ENCODE data around the gene ITGB4.

Gene ITGB4

GRCh38 chr17:75697651-75698291 lies 23.5 kb upstream of the ITGB4 start:
- no peak for DNase-seq (ENCODE audit: low spot score)

DNA sequence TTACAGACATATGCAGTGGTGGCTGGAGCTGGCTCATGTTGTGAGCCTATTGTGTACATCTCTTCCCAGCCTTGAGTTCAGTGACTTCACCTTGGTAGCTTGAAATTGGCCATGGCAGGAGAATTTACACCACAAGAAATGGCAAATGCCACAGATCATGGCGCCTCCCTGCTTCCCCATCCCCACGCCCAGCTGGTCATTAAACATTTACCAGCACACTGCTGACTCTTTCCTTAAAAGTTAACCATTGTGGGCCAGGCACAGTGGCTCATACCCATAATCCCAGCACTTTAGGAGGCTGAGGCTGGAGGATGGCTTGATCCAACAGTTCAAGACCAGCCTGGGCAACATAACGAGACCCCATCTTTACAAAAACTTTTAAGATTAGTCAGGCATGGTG lies 22.6 kb upstream of the ITGB4 start:
- DNase-seq (ENCODE audit: low spot score) = no peak

GRCh38 chr17:75701288-75701687 lies 20.0 kb upstream of the ITGB4 start:
- no peak for DNase-seq (ENCODE audit: low spot score)

DNA sequence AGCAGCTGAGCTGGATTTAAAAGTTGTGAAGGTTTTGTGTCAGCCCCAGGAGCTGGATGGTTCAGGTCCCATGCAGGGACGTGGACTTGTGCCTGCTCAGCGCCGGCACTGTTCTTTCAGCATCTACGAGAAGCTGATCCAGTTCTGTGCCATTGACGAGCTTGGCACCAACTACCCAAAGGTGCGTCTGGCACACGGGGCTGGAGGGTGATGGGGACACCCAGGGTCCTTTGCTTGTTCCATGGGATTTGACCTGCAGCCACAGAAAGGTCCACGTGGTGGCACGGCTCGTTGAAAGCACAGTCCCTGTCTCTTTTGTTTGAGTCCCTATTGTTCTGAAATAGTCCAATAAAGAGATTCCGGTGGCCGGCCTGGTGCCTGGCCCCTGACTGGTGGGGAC lies 18.1 kb upstream of the ITGB4 start:
- DNase-seq (ENCODE audit: low spot score) = no peak

DNA sequence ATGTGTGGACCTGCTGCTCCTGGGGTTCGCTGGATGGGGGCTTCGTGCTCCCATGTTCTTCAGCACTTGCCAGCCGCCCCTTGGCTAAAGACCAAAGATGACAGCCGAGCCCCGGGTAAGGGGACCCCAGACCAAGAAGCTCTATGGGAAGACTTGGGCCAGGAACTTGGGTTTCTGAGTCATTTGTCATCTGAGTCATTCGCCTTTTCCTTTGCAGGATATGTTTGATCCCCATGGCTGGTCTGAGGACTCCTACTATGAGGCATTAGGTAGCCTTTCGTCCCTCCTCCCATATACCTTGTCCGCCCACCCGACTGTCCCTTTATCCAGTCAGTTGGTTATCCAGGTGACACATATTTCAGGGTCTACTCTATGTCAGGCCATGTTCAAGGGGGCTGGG lies 17.7 kb upstream of the ITGB4 start:
- no peak for DNase-seq (ENCODE audit: low spot score)

- DNase-seq (ENCODE audit: low spot score) = no peak
Observed at GRCh38 chr17:75704963-75705875, 16.0 kb upstream of the ITGB4 start.

DNA sequence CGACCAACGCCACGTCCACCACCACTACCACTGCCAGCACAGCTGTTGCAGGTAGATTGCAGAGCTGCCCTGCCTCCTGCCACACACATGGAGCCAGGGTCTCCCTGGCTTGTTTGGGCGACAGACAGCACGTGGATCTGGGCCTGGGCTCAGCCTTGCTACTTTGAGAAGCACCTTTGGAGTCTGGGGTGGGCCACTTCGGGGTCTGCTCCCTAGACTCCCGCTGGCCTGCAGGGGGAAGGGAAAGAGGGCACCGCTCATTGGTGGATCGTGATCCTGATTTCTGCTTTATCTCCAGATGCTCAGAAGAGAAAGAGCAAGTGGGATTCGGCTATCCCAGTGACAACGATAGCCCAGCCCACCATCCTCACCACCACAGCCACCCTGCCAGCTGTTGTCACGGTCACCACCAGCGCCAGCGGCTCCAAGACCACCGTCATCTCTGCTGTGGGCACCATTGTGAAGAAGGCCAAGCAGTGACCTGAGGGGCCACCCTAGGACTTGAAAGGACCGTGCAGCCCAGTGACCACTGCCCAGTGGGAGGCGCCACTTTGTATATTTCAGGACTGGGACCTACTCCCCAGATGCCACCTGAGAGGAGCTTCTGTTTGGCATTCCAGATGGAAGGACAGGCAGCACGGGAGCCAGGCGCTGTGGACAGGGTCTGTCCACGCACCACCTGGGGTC lies 15.1 kb upstream of the ITGB4 start:
- no peak for DNase-seq (ENCODE audit: low spot score)

DNA sequence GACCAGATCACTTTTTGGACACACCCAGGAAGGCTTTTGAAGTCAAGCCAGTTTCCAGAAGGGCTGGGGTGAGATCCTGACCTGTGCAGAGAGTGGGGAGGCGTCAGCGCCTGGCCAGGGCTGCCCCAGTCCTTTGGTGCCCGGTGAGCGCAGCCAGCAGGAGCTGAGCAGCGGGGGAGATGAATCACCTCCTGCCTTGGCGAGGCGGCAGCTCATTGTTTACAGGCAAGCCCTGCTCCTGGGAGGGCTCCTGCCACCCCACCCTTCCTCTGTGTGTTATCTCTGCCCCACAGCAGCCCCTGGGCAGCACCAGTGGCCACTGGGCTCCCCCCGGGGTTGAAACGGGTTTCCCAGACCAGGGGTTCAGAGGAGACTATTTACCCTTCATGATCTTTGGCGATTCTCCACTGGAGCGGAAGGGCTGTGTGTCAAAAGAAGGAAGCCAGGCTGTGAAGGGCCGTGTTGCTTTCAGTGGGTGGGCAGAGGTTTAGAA lies 14.1 kb upstream of the ITGB4 start:
- no peak for DNase-seq (ENCODE audit: low spot score)

- no peak for DNase-seq (ENCODE audit: low spot score)
Observed at GRCh38 chr17:75712446-75712845, 8.8 kb upstream of the ITGB4 start.

GRCh38 chr17:75719732-75720131 lies 1.5 kb upstream of the ITGB4 start:
- no peak for DNase-seq (ENCODE audit: low spot score)

- DNase-seq (ENCODE audit: low spot score) = no peak
Observed at GRCh38 chr17:75721463-75722011, 278 bp downstream of the ITGB4 start.

DNA sequence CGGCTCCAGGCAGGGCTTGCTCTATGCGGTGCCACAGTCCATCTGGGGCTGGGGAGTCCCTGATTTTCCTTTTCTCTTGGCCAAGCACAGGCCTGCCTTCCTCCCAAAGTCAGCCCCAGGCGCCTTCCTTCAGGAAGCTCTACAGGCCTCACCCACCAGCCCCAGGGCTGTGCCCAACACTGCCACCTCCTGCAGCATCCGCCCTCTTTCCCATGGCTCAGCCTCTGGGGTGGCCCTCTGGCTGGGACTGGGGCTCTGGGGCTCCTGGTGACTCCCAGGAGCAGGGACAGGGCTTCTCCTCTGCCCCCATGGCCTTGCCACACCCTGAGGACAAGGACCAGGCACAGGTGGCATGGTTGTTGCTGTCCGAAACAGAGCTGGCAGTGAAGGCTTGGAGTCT lies 817 bp downstream of the ITGB4 start:
- DNase-seq (ENCODE audit: low spot score) = no peak

- no peak for DNase-seq (ENCODE audit: low spot score)
Observed at GRCh38 chr17:75722542-75723095, 1.4 kb downstream of the ITGB4 start.

DNA sequence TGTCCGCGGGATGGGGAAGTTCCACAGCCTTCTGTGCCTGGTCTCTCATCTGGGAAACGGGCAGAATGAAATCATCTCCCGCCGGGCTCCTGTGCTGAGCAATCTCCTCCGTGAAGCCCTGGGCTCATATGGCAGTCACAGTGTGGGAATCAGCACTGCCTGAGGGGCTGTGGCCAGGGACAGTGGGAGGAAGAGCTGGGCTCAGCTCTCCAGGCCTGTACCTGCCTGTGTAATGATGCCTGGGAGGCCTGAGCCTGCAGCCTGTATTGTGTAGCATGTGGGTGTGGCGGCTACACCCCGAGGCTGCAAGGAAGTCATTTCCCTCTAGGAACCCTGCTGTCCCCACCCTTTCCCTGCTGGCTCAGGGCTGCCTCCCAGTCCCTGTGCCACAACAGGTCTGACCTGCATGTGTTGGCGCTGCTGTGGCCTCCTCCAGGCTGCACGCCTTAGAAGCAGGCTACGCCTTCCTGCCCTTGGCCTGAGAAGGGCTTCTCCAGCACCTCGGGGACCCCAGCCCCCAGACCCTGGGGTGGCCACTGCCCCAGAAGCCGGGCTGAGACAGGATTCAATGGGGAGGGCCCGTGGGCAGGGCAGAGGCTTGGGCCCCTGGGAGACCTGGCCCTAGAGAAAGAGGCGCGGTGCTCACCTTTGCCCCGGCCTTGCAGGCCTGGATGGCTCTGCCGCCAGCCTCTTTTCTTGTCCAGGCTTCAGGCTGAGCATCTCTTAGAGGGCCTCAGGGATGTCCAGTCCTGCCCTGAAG lies 2.1 kb downstream of the ITGB4 start:
- no peak for DNase-seq (ENCODE audit: low spot score)

GRCh38 chr17:75724016-75725003 lies 3.1 kb downstream of the ITGB4 start:
- no peak for DNase-seq (ENCODE audit: low spot score)

DNA sequence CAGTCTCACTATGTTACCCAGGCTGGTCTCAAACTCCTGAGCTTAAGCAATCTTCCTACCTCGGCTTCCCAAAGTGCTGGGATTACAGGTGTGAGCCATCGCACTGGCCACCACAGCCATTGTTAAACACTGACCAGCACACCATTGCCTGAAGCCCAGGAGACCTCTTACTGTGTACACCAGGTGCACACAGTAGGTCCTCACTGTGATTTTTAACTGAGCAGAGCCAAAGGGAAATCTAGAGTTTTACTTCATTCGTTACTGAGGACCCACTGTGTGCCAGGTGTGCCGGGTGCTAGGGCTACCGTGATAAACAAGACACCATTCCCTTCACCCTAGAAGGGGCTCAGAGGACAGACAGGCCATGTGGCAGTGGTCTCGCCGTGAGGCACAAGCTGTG lies 4.2 kb downstream of the ITGB4 start:
- DNase-seq (ENCODE audit: low spot score) = no peak

DNA sequence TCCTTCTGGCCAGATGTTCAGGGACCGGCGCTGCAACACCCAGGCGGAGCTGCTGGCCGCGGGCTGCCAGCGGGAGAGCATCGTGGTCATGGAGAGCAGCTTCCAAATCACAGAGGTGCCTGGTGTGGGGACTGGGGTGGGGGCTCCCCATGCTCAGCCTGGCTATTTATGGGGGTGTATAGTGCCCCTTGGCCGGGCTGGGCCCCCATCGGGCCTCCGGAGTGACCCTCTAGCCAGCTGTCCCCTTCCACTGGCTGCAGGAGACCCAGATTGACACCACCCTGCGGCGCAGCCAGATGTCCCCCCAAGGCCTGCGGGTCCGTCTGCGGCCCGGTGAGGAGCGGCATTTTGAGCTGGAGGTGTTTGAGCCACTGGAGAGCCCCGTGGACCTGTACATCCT lies 6.1 kb downstream of the ITGB4 start:
- no peak for DNase-seq (ENCODE audit: low spot score)

GRCh38 chr17:75729351-75729750 lies 8.1 kb downstream of the ITGB4 start:
- no peak for DNase-seq (ENCODE audit: low spot score)

GRCh38 chr17:75730065-75730464 lies 8.8 kb downstream of the ITGB4 start:
- no peak for DNase-seq (ENCODE audit: low spot score)

- no peak for DNase-seq (ENCODE audit: low spot score)
Observed at GRCh38 chr17:75731086-75731715, 9.9 kb downstream of the ITGB4 start.
